ENCODE data around the gene EOLA2. TPM values are rescaled to one million over a fixed set of nuclear protein-coding genes. Genes with fewer than 3 reads are reported as not detected.

Gene EOLA2
- total and polyA plus RNA-seq, 10 of the 15 experiments (the other 5 are each of a cell fraction or from before 2014, with no cell fraction given) = 23.9 to 55.8 (median 41.4) TPM

DNA sequence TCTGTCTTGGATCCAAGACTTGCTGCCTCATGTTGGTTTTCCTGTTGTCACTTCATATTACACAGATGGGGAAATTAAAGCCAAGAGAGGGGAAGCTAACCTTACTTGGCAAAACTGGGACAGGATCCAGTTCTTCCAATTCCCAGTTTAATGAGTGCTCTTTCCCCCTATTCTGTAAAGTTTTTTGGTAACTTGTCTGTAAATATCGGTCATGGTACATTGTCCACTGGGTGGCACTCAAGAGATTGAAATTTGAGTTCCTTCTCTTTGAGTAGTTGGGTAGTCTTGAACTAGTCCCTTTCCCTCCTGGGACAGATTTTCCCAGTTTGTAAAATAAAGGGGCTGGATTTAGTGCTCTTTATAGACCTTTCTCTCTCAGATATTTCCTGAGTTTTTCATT lies 12.4 kb upstream of the EOLA2 start (continued):
- TF ChIP-seq, protein P1, sequence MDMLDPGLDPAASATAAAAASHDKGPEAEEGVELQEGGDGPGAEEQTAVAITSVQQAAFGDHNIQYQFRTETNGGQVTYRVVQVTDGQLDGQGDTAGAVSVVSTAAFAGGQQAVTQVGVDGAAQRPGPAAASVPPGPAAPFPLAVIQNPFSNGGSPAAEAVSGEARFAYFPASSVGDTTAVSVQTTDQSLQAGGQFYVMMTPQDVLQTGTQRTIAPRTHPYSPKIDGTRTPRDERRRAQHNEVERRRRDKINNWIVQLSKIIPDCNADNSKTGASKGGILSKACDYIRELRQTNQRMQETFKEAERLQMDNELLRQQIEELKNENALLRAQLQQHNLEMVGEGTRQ (IDR thresholded peaks at IDR 0.05; ENCODE audit: borderline replicate concordance, low read depth, low read length) = no peak
- no peak for TF ChIP-seq CREM (IDR thresholded peaks at IDR 0.05; ENCODE audit: low read depth)
- TF ChIP-seq, protein P2, sequence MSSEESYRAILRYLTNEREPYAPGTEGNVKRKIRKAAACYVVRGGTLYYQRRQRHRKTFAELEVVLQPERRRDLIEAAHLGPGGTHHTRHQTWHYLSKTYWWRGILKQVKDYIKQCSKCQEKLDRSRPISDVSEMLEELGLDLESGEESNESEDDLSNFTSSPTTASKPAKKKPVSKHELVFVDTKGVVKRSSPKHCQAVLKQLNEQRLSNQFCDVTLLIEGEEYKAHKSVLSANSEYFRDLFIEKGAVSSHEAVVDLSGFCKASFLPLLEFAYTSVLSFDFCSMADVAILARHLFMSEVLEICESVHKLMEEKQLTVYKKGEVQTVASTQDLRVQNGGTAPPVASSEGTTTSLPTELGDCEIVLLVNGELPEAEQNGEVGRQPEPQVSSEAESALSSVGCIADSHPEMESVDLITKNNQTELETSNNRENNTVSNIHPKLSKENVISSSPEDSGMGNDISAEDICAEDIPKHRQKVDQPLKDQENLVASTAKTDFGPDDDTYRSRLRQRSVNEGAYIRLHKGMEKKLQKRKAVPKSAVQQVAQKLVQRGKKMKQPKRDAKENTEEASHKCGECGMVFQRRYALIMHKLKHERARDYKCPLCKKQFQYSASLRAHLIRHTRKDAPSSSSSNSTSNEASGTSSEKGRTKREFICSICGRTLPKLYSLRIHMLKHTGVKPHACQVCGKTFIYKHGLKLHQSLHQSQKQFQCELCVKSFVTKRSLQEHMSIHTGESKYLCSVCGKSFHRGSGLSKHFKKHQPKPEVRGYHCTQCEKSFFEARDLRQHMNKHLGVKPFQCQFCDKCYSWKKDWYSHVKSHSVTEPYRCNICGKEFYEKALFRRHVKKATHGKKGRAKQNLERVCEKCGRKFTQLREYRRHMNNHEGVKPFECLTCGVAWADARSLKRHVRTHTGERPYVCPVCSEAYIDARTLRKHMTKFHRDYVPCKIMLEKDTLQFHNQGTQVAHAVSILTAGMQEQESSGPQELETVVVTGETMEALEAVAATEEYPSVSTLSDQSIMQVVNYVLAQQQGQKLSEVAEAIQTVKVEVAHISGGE (CRISPR knock-in tag; IDR thresholded peaks at IDR 0.05) = no peak
- TF ChIP-seq IRF4 (IDR thresholded peaks at IDR 0.05; ENCODE audit: low read depth, low read length) = no peak

DNA sequence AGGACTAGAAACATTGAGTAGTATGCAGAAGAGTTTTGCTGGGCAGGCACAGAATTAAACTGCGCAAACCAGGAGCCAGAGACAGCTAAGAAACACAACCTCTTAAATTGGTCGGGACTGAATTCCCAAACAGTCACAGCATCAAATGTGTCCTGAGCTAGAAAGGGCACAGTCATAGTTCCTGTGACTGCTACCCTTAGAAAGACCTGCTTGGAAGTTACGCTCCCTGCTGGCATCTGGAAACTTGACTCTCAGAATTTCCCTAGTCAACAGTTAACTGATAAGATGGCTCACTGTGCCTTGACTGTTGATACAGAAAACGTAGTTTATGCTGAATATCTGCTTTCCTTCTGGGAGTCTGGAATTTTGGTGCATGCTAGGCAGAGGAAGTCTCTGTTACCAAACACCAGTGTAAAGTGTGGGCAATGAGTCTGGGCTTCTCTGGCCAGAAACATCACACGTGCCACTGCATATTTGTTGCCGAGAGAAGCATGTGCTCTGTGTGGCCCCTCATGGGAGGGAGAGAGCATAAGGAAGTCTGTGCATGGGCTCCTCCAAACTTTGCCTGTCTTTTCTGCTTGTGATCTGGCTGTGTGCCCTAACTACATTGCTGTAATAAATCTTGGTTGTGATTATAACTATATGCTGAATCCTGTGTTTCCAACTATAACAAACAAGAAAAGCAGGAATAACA lies 11.6 kb upstream of the EOLA2 start:
- ATAC-seq = no peak
- ChIA-PET SMC1A (ENCODE audit: uncharacterized antibody, unreplicated experiment) (interaction anchor here (0.8 to 1.0 kb wide), 2 partner anchors 78 to 537 kb away, joined by 3 to 6 read pairs; no protein-coding TSS in a partner anchor), POLR2A (interaction anchor here (0.6 kb wide), 1 partner anchor 930 kb away, joined by 5 read pairs; no protein-coding TSS in a partner anchor), CTCF (interaction anchor here (0.6 to 1.2 kb wide), 10 partner anchors 10 to 766 kb away, joined by 3 to 4 read pairs (median 3); no protein-coding TSS in a partner anchor), RAD21 (ENCODE audit: unreplicated experiment) (interaction anchor here (1.0 kb wide), 1 partner anchor 151 kb away, joined by 3 read pairs; no protein-coding TSS in a partner anchor)
- in situ Hi-C loops (cut with MboI) = loop anchor here (10.0 to 25.0 kb wide), 2 partner anchors 537 to 765 kb away; no protein-coding TSS in a partner anchor
- DNase-seq (ENCODE audit: low read depth, low spot score) = no peak
- 33% methylated on average over 6 of the region's 6 CpGs for WGBS (ENCODE audit: insufficient coverage, insufficient replicate concordance, low lambda C conversion rate, missing lambda C conversion rate)
- no peak overlapping the region for H3K4me3 ChIP-seq
- no peak overlapping the region for H3K4me2 ChIP-seq (ENCODE audit: control insufficient read depth, insufficient read depth)
- no peaks in the 10 kb centered on the region for H3K79me2 ChIP-seq (ENCODE audit: control insufficient read depth, insufficient read depth, low read length)
- no peak overlapping the region for H3K9ac ChIP-seq (ENCODE audit: control insufficient read depth, insufficient read depth, low read length)
- H3K4me1 ChIP-seq (ENCODE audit: control insufficient read depth, insufficient read depth, low read length) = no peaks in the 10 kb centered on the region
- H3K36me3 ChIP-seq (ENCODE audit: control insufficient read depth in 2 of 2, insufficient read depth in 2 of 2, low read length in 1 of 2) = no peaks in the 10 kb centered on the region
- no peaks in the 10 kb centered on the region for H4K20me1 ChIP-seq (ENCODE audit: control insufficient read depth, insufficient read depth)
- H3K27ac ChIP-seq (ENCODE audit: control insufficient read depth, insufficient read depth) = no peak overlapping the region
- FAIRE-seq = no peak
- no peaks in the 10 kb centered on the region for H3K27me3 ChIP-seq (replicated peaks in 1 of 2; ENCODE audit: control insufficient read depth in 2 of 2, insufficient read depth in 2 of 2, low read length in 1 of 2)
- intact Hi-C loops (cut with micrococcal nuclease; ENCODE audit: unreplicated experiment) = loop anchor here (10.0 kb wide), 1 partner anchor 415 kb away; no protein-coding TSS in a partner anchor
- H3K9me3 ChIP-seq (replicated peaks; ENCODE audit: control insufficient read depth, insufficient read depth, low read length) = no peaks in the 10 kb centered on the region
- BruUV-seq (replicated peaks) = no TSS peak
- no peak overlapping the region for H2AFZ ChIP-seq (ENCODE audit: control insufficient read depth, low read depth, low read length)
- TF ChIP-seq KAT2A (conservative IDR thresholded peaks at IDR 0.05; ENCODE audit: control insufficient read depth, low read depth, low read length) (no peak), BACH1 (IDR thresholded peaks at IDR 0.05; ENCODE audit: borderline replicate concordance) (no peak), FOXM1 (IDR thresholded peaks at IDR 0.05; ENCODE audit: low read depth, low read length) (no peak), PAX8 (IDR thresholded peaks at IDR 0.05) (no peak), MYB (IDR thresholded peaks at IDR 0.05; ENCODE audit: borderline replicate concordance, low read depth, low read length) (no peak)
- TF ChIP-seq, protein P3, sequence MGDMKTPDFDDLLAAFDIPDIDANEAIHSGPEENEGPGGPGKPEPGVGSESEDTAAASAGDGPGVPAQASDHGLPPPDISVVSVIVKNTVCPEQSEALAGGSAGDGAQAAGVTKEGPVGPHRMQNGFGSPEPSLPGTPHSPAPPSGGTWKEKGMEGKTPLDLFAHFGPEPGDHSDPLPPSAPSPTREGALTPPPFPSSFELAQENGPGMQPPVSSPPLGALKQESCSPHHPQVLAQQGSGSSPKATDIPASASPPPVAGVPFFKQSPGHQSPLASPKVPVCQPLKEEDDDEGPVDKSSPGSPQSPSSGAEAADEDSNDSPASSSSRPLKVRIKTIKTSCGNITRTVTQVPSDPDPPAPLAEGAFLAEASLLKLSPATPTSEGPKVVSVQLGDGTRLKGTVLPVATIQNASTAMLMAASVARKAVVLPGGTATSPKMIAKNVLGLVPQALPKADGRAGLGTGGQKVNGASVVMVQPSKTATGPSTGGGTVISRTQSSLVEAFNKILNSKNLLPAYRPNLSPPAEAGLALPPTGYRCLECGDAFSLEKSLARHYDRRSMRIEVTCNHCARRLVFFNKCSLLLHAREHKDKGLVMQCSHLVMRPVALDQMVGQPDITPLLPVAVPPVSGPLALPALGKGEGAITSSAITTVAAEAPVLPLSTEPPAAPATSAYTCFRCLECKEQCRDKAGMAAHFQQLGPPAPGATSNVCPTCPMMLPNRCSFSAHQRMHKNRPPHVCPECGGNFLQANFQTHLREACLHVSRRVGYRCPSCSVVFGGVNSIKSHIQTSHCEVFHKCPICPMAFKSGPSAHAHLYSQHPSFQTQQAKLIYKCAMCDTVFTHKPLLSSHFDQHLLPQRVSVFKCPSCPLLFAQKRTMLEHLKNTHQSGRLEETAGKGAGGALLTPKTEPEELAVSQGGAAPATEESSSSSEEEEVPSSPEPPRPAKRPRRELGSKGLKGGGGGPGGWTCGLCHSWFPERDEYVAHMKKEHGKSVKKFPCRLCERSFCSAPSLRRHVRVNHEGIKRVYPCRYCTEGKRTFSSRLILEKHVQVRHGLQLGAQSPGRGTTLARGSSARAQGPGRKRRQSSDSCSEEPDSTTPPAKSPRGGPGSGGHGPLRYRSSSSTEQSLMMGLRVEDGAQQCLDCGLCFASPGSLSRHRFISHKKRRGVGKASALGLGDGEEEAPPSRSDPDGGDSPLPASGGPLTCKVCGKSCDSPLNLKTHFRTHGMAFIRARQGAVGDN (IDR thresholded peaks at IDR 0.05) = no peak
- TF ChIP-seq, protein P4, sequence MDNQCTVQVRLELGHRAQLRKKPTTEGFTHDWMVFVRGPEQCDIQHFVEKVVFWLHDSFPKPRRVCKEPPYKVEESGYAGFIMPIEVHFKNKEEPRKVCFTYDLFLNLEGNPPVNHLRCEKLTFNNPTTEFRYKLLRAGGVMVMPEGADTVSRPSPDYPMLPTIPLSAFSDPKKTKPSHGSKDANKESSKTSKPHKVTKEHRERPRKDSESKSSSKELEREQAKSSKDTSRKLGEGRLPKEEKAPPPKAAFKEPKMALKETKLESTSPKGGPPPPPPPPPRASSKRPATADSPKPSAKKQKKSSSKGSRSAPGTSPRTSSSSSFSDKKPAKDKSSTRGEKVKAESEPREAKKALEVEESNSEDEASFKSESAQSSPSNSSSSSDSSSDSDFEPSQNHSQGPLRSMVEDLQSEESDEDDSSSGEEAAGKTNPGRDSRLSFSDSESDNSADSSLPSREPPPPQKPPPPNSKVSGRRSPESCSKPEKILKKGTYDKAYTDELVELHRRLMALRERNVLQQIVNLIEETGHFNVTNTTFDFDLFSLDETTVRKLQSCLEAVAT (IDR thresholded peaks at IDR 0.05) = no peak

Measured in GM12878 (cell line).